ENCODE measurements around the gene OR1L4.

Gene OR1L4

GRCh38 chr9:122767817-122768216 lies 44.0 kb downstream of the OR1L4 start:
- TF ChIP-seq CTCF (conservative IDR thresholded peaks at IDR 0.05), result no peak
- no peak overlapping the region for H3K27ac ChIP-seq
